IPS-20b (cell line): Measurements from ENCODE around the gene CFHR4.
"Not testable (repeated sequence)": the region's sequence is repeated elsewhere in the genome, so short reads cannot be mapped to it uniquely, and the experiment has no call there.

Experiments
- H3K27ac ChIP-seq: one replicate; pipeline ENCODE4 v1.5.1; 2013; ENCODE audit warnings: low read length
- H3K27me3 ChIP-seq: 2 replicates; pipeline ENCODE4 v1.6.1; 2013; ENCODE audit warnings: mild to moderate bottlenecking, low read length, inconsistent platforms; ENCODE audit not compliant: insufficient read depth
- H3K36me3 ChIP-seq: 2 replicates; pipeline ENCODE4 v1.6.1; 2013; ENCODE audit warnings: low read depth, mild to moderate bottlenecking, inconsistent platforms, low read length, moderate library complexity; ENCODE audit not compliant: insufficient read depth
- H3K4me1 ChIP-seq: 2 replicates; pipeline ENCODE4 v1.6.1; 2013; ENCODE audit warnings: mild to moderate bottlenecking, control low read depth, inconsistent platforms, low read length, moderate library complexity; ENCODE audit not compliant: insufficient read depth
- H3K4me3 ChIP-seq: 2 replicates; pipeline ENCODE4 v1.5.1; 2013; ENCODE audit warnings: mild to moderate bottlenecking, low read length, inconsistent platforms
- H3K9ac ChIP-seq: 2 replicates; pipeline ENCODE4 v1.6.1; 2013; ENCODE audit warnings: low read depth, mild to moderate bottlenecking, inconsistent platforms, low read length, moderate library complexity
- H3K9me3 ChIP-seq: 2 replicates; pipeline ENCODE4 v1.6.1; 2013; ENCODE audit warnings: mild to moderate bottlenecking, low read depth, low read length, inconsistent platforms; ENCODE audit not compliant: insufficient read depth

The CFHR4 gene

DNA sequence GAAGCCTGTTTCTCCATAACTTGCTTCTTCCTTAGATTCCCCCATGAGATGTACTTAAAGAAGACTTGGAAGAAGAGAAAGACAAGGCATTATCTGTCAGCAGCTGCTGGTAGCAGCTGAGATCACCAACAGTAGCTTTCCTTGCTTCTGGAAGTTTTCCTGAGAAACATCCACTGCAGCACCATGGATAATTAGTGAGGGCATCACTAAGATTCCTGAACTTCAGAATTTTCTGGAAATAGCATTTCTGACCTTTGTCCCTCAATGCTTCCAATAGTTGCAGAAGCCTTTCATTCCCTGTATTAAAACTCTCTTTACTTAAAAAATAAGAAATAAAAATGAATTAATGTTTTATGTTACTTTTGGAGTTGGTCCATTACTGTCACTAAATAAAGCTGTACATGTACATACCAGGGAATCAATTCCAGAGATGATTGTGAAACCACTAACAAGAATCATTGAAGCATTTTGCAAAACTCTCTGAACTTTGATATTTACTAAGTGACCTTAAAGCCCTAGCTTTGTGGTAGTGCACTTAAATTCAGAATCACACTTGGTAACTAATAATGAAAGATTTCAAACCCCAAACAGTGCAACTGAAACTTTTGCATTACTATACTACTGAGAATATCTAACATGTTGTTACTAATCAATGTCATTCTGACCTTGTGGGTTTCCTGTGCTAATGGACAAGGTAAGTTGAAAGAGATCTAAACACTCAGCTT, at the start of gene CFHR4:
Gene CFHR4, plus strand, starts transcription at position 538 of the 725 bp plus-strand sequence. Its CDS starts 99 bp downstream, at position 637.
- no peaks in the 10 kb centered on the region for H3K27me3 ChIP-seq
- no peaks in the 10 kb centered on the region for H3K4me1 ChIP-seq
- H3K4me3 ChIP-seq, result no peak within 1 kb of the TSS
- no peak within 1 kb of the TSS for H3K9ac ChIP-seq
- no peak within 1 kb of the TSS for H3K27ac ChIP-seq
- no peaks in the 10 kb centered on the region; the same call in none of the 2 replicates for H3K9me3 ChIP-seq
- H3K36me3 ChIP-seq, result no peaks in the 10 kb centered on the region

DNA sequence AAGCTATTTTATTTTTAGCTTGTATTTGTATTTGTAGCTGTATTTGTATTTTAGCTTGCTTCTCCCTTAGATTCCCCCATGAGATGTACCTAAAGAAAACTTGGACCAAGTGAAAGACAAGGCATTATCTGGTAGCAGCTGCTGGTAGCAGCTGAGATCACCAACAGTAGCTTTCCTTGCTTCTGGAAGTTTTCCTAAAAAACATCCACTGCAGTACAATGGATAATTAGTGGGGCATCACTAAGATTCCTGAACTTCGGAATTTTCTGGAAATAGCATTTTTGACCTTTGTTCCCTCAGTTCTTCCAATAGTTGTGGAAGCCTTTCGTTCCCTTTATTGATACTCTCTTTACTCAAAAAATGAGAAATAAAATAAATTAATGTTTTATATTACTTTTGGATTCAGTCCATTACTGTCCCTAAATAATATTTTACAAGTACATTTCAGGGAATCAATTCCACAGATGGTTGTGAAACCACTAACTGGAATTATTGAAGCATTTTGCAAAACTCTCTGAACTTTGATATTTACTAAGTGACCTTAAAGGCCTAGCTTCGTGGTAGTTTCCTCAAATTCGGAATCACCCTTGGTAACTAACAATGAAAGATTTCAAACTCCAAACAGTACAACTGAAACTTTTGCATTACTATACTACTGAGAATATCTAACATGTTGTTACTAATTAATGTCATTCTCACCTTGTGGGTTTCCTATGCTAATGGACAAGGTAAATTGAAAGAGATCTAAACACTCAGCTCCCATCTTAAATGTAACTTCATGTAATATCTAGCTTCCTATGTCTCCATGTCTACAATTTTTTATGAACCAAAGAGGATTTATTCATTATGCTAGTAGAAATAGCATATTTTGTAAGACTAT, 38.0 kb upstream of the CFHR4 start:
- H3K4me1 ChIP-seq, H3K4me3 ChIP-seq, H3K9me3 ChIP-seq, H3K9ac ChIP-seq, H3K36me3 ChIP-seq, H3K27me3 ChIP-seq, H3K27ac ChIP-seq: not testable (repeated sequence)

- Histone ChIP-seq H3K4me3 (no peak overlapping the region), H3K9me3 (no peaks in the 10 kb centered on the region), H3K27me3 (no peaks in the 10 kb centered on the region), H3K36me3 (no peaks in the 10 kb centered on the region), H3K4me1 (no peaks in the 10 kb centered on the region), H3K9ac (no peak overlapping the region), H3K27ac (no peak overlapping the region)
Measured at GRCh38 chr1:196856053-196856452, 31.8 kb upstream of the CFHR4 start.

DNA sequence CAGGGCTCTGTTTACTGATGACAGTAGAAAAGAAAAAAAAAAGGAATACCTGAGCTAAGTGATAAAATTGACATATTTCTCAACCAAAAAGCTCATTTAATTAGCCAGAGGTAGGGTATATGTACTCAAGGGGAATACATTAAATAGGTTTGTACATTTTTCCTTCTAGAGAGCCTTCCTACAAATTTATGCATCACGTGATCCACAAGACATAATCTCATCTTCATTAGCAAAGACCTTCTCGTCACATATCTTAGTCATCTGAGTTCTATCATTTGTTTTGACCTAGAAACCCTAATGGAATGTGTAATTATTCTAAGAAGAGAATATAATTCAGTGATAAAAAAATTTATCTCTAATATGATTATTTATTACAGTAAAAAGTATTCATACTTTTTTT, 30.7 kb upstream of the CFHR4 start:
- no peaks in the 10 kb centered on the region for H3K36me3 ChIP-seq
- no peaks in the 10 kb centered on the region for H3K9me3 ChIP-seq
- no peaks in the 10 kb centered on the region for H3K4me1 ChIP-seq
- no peak overlapping the region for H3K4me3 ChIP-seq
- no peak overlapping the region for H3K27ac ChIP-seq
- H3K9ac ChIP-seq, result no peak overlapping the region
- no peaks in the 10 kb centered on the region for H3K27me3 ChIP-seq

- Histone ChIP-seq H3K27me3 (no peaks in the 10 kb centered on the region), H3K4me1 (no peaks in the 10 kb centered on the region), H3K9me3 (no peaks in the 10 kb centered on the region), H3K36me3 (no peaks in the 10 kb centered on the region), H3K9ac (no peak overlapping the region), H3K4me3 (no peak overlapping the region), H3K27ac (no peak overlapping the region)
Measured at GRCh38 chr1:196858811-196859210, 29.0 kb upstream of the CFHR4 start.

- no peak overlapping the region for H3K4me3 ChIP-seq
- no peaks in the 10 kb centered on the region for H3K9me3 ChIP-seq
- H3K27me3 ChIP-seq, result no peaks in the 10 kb centered on the region
- H3K4me1 ChIP-seq, result no peaks in the 10 kb centered on the region
- H3K36me3 ChIP-seq, result no peaks in the 10 kb centered on the region
- no peak overlapping the region for H3K27ac ChIP-seq
- no peak overlapping the region for H3K9ac ChIP-seq
Measured at GRCh38 chr1:196860323-196860884, 27.4 kb upstream of the CFHR4 start.

GRCh38 chr1:196861429-196861828, 26.4 kb upstream of the CFHR4 start:
- no peaks in the 10 kb centered on the region for H3K36me3 ChIP-seq
- H3K4me3 ChIP-seq, result no peak overlapping the region
- no peaks in the 10 kb centered on the region for H3K27me3 ChIP-seq
- no peaks in the 10 kb centered on the region for H3K9me3 ChIP-seq
- no peak overlapping the region for H3K27ac ChIP-seq
- no peaks in the 10 kb centered on the region for H3K4me1 ChIP-seq
- no peak overlapping the region for H3K9ac ChIP-seq

- no peaks in the 10 kb centered on the region for H3K4me1 ChIP-seq
- no peaks in the 10 kb centered on the region for H3K27me3 ChIP-seq
- no peak overlapping the region for H3K9ac ChIP-seq
- H3K27ac ChIP-seq, result no peak overlapping the region
- H3K36me3 ChIP-seq, result no peaks in the 10 kb centered on the region
- no peaks in the 10 kb centered on the region for H3K9me3 ChIP-seq
- H3K4me3 ChIP-seq, result no peak overlapping the region
Measured at GRCh38 chr1:196866974-196867373, 20.9 kb upstream of the CFHR4 start.

- no peaks in the 10 kb centered on the region for H3K36me3 ChIP-seq
- peaks cover 12% of the 10 kb centered on the region for H3K27me3 ChIP-seq
- no peak overlapping the region for H3K9ac ChIP-seq
- H3K4me3 ChIP-seq, result no peak overlapping the region
- H3K4me1 ChIP-seq, result no peaks in the 10 kb centered on the region
- no peak overlapping the region for H3K27ac ChIP-seq
- no peaks in the 10 kb centered on the region for H3K9me3 ChIP-seq
Measured at GRCh38 chr1:196873385-196873784, 14.5 kb upstream of the CFHR4 start.

GRCh38 chr1:196875935-196876334, 11.9 kb upstream of the CFHR4 start:
- H3K4me1 ChIP-seq, result no peaks in the 10 kb centered on the region
- H3K36me3 ChIP-seq, result no peaks in the 10 kb centered on the region
- no peaks in the 10 kb centered on the region for H3K9me3 ChIP-seq
- peaks cover 23% of the 10 kb centered on the region for H3K27me3 ChIP-seq
- H3K27ac ChIP-seq, result no peak overlapping the region
- no peak overlapping the region for H3K4me3 ChIP-seq
- no peak overlapping the region for H3K9ac ChIP-seq

- Histone ChIP-seq H3K9ac (peak overlapping the region; percentile 13; the same call in 1 of the 2 replicates), H3K4me3 (peak overlapping the region; percentile 52), H3K27me3 (peaks cover 23% of the 10 kb centered on the region), H3K36me3 (no peaks in the 10 kb centered on the region), H3K9me3 (no peaks in the 10 kb centered on the region), H3K4me1 (no peaks in the 10 kb centered on the region), H3K27ac (no peak overlapping the region)
Measured at GRCh38 chr1:196877964-196878363, 9.9 kb upstream of the CFHR4 start.

DNA sequence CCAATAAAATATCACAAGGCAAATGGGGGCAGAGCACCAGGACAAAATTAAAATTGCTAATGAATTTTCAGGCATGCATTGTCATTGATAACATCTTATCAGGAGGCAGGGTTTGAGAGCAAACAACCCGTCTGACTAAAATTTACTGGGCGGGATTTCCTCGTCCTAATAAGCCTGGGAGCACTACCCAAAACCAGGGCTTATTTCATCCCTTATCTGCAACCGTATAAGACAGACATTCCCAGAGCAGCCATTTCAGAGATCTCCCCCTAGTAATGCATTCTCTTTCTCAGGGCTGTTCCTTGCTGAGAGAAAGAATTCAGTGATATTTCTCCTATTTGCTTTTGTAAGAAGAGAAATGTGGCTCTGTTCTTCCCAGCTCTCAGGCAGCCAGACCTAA, 1.3 kb upstream of the CFHR4 start:
- H3K27me3 ChIP-seq, H3K4me1 ChIP-seq, H3K9me3 ChIP-seq, H3K27ac ChIP-seq, H3K4me3 ChIP-seq, H3K9ac ChIP-seq, H3K36me3 ChIP-seq: not testable (repeated sequence)
